Neural progenitor cell (in vitro differentiated cells): ENCODE measurements around the gene ACTR1A. TPM values are rescaled to one million over a fixed set of nuclear protein-coding genes. Genes with fewer than 3 reads are reported as not detected.
A peak's percentile ranks its signal among the peaks of the same experiment; 100 is the strongest.

Experiments used
- DNase-seq: peaks from one replicate; pipeline ENCODE4 v3.0.0-alpha.2; 2016; ENCODE audit warnings: low spot score
- H2AFZ ChIP-seq: fragments of 200-600 bp; sonication (generic); replicated peaks from 2 replicates; pipeline ENCODE4 v1.6.1; 2016; ENCODE audit warnings: antibody characterized with exemption
- H3F3A ChIP-seq: fragments of 200-600 bp; sonication (generic); 2 replicates; pipeline ENCODE4 v1.6.1; 2016; ENCODE audit warnings: antibody characterized with exemption, low read depth
- H3K27ac ChIP-seq: fragments of 200-600 bp; sonication (generic); 2 replicates; pipeline ENCODE4 v1.5.1; 2016; ENCODE audit warnings: mild to moderate bottlenecking
- H3K27me3 ChIP-seq: fragments of 200-600 bp; sonication (generic); 2 replicates; pipeline ENCODE4 v1.6.1; 2016; ENCODE audit warnings: mild to moderate bottlenecking, moderate library complexity
- H3K36me3 ChIP-seq: fragments of 200-600 bp; sonication (generic); 2 replicates; pipeline ENCODE4 v1.5.1; 2016
- H3K4me1 ChIP-seq: fragments of 200-600 bp; sonication (generic); 2 replicates; pipeline ENCODE4 v1.6.1; 2016; ENCODE audit warnings: mixed run types
- H3K4me2 ChIP-seq: fragments of 200-600 bp; sonication (generic); 2 replicates; pipeline ENCODE4 v1.6.1; 2016
- H3K4me3 ChIP-seq: fragments of 200-600 bp; sonication (generic); 2 replicates; pipeline ENCODE4 v1.5.1; 2016
- H3K79me2 ChIP-seq: fragments of 200-600 bp; sonication (generic); 2 replicates; pipeline ENCODE4 v1.6.1; 2016; ENCODE audit warnings: low read depth
- H3K9ac ChIP-seq: fragments of 200-600 bp; sonication (generic); 2 replicates; pipeline ENCODE4 v1.6.1; 2016
- H3K9me3 ChIP-seq: fragments of 200-600 bp; sonication (generic); 2 replicates; pipeline ENCODE4 v1.5.1; 2016; ENCODE audit warnings: low read depth
- H4K20me1 ChIP-seq: fragments of 200-600 bp; sonication (generic); 2 replicates; pipeline ENCODE4 v1.6.1; 2016; ENCODE audit warnings: low read depth
- H3K27ac Mint-ChIP-seq: 3 replicates; pipeline ENCODE4 v1.8.0; 2021; ENCODE audit warnings: mixed read lengths
- H3K27me3 Mint-ChIP-seq: 2 replicates; pipeline ENCODE4 v1.8.0; 2022; ENCODE audit warnings: low read depth, mild to moderate bottlenecking, inconsistent platforms, moderate library complexity, mixed read lengths; ENCODE audit not compliant: insufficient read depth
- H3K36me3 Mint-ChIP-seq: 3 replicates; pipeline ENCODE4 v1.8.0; 2021; ENCODE audit warnings: mixed read lengths
- H3K4me1 Mint-ChIP-seq: 3 replicates; pipeline ENCODE4 v1.8.0; 2021; ENCODE audit warnings: mixed read lengths
- H3K4me3 Mint-ChIP-seq: 3 replicates; pipeline ENCODE4 v1.8.0; 2021; ENCODE audit warnings: mild to moderate bottlenecking, moderate library complexity, mixed read lengths
- H3K9me3 Mint-ChIP-seq: 3 replicates; pipeline ENCODE4 v1.8.0; 2020; ENCODE audit warnings: mixed read lengths
- CTCF ChIP-seq: fragments of 200-600 bp; sonication (generic); IDR thresholded peaks from 2 replicates; pipeline ENCODE4 v1.5.1; 2017; ENCODE audit warnings: antibody characterized with exemption, mild to moderate bottlenecking
- EZH2 ChIP-seq: fragments of 200-600 bp; sonication (generic); IDR thresholded peaks from 2 replicates; pipeline ENCODE4 v1.6.1; 2017; ENCODE audit warnings: antibody characterized with exemption, mild to moderate bottlenecking, moderate library complexity
- EZH2phosphoT487 ChIP-seq: fragments of 200-600 bp; sonication (generic); IDR thresholded peaks from 2 replicates; pipeline ENCODE4 v1.6.1; 2017; ENCODE audit warnings: antibody characterized with exemption
- total RNA-seq: library from RNA; depleted of rRNA; stranded (reverse); fragments of >200 nt; gene quantifications from 2 replicates; pipeline ENCODE4 v1.2.3, GENCODE V29; 2015; ENCODE audit warnings: low replicate concordance

ACTR1A gene
- total RNA-seq, 1 donor from 2014 or later: 86.9 TPM

GRCh38 chr10:102511583-102512274, 9.2 kb upstream of the ACTR1A start:
- H3K4me2 ChIP-seq: no peak overlapping the region

DNA sequence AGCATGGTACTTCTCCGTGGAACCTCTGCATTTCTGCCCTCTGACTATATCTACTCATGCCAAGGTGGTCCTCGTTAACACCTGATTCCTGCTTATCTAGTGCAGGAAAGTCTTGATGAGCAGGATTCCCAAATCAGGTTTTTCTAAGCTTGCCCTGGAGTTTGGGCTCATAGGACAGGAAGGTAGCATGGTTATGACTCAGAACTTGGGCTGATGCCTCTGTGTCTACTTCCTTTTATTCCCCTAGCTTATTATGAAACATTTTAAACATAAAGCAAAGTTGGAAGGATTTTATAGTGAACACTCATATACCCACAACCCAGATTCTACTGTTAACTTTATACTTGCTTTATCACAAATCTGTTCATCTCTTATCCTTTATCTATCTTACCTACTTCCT, 6.9 kb upstream of the ACTR1A start:
- H3K4me2 ChIP-seq: no peak overlapping the region
- H3K9ac ChIP-seq: no peak overlapping the region
- H3K4me1 Mint-ChIP-seq: peaks cover 13% of the 10 kb centered on the region
- no peak overlapping the region for H3K27ac ChIP-seq
- peak overlapping the region; percentile 30 for H3K4me3 Mint-ChIP-seq
- peaks cover 87% of the 10 kb centered on the region for H4K20me1 ChIP-seq
- H3K4me3 ChIP-seq: no peak overlapping the region
- DNase-seq: no peak
- H3K27ac Mint-ChIP-seq: no peak overlapping the region
- H3K36me3 ChIP-seq: no peaks in the 10 kb centered on the region
- no peaks in the 10 kb centered on the region for H3K27me3 ChIP-seq
- peaks cover 29% of the 10 kb centered on the region for H3K36me3 Mint-ChIP-seq
- H3K27me3 Mint-ChIP-seq: no peaks in the 10 kb centered on the region
- peaks cover 79% of the 10 kb centered on the region for H3K79me2 ChIP-seq
- no peaks in the 10 kb centered on the region for H3K9me3 Mint-ChIP-seq
- peaks cover 17% of the 10 kb centered on the region for H3F3A ChIP-seq
- H3K4me1 ChIP-seq: peaks cover 16% of the 10 kb centered on the region
- TF ChIP-seq CTCF (no peak), EZH2 (no peak), EZH2phosphoT487 (no peak)
- no peaks in the 10 kb centered on the region for H3K9me3 ChIP-seq
- no peak overlapping the region for H2AFZ ChIP-seq

More at GRCh38 chr10:102511583-102512274, 9.2 kb upstream of the ACTR1A start:
- Histone ChIP-seq H2AFZ (no peak overlapping the region), H3K27me3 (no peaks in the 10 kb centered on the region), H3K9ac (no peak overlapping the region), H3F3A (peaks cover 6% of the 10 kb centered on the region), H3K79me2 (peaks cover 69% of the 10 kb centered on the region), H4K20me1 (peaks cover 82% of the 10 kb centered on the region), H3K4me3 (no peak overlapping the region), H3K27ac (no peak overlapping the region), H3K4me1 (peaks cover 10% of the 10 kb centered on the region), H3K9me3 (no peaks in the 10 kb centered on the region), H3K36me3 (no peaks in the 10 kb centered on the region)
- no peak for TF ChIP-seq CTCF
- TF ChIP-seq EZH2phosphoT487: no peak
- TF ChIP-seq EZH2: no peak
- H3K36me3 Mint-ChIP-seq: peaks cover 20% of the 10 kb centered on the region
- no peaks in the 10 kb centered on the region for H3K4me1 Mint-ChIP-seq
- H3K27ac Mint-ChIP-seq: no peak overlapping the region
- H3K9me3 Mint-ChIP-seq: no peaks in the 10 kb centered on the region
- H3K4me3 Mint-ChIP-seq: no peak overlapping the region
- no peak for DNase-seq
- H3K27me3 Mint-ChIP-seq: no peaks in the 10 kb centered on the region

DNA sequence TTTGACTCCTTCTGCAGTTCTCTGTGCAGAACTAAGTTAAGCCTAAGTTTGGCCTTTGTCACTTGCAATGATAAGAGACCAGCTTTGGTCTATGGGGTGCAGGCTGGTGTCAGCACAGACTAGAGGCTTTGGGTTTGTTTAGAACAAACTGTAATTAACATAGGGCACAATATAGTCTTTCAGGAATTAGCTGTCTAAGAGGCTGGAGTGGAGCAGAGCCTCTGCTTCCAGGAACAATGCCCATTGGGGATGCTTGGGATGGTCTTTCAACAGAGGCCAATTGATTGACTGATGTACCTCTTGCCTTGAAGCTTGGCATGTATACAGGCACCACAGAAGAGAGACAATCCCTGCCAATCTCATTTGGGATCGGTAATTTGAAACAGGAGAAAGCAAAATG, 6.0 kb upstream of the ACTR1A start:
- Mint-ChIP-seq H3K36me3 (peaks cover 25% of the 10 kb centered on the region), H3K27me3 (no peaks in the 10 kb centered on the region), H3K4me1 (peaks cover 13% of the 10 kb centered on the region), H3K4me3 (no peak overlapping the region), H3K27ac (no peak overlapping the region), H3K9me3 (no peaks in the 10 kb centered on the region)
- TF ChIP-seq EZH2phosphoT487: no peak
- TF ChIP-seq CTCF: no peak
- no peak for TF ChIP-seq EZH2
- H3K4me3 ChIP-seq: no peak overlapping the region
- peaks cover 22% of the 10 kb centered on the region for H3F3A ChIP-seq
- peaks cover 80% of the 10 kb centered on the region for H4K20me1 ChIP-seq
- no peak overlapping the region for H3K9ac ChIP-seq
- H3K36me3 ChIP-seq: no peaks in the 10 kb centered on the region
- no peaks in the 10 kb centered on the region for H3K9me3 ChIP-seq
- peaks cover 16% of the 10 kb centered on the region for H3K4me1 ChIP-seq
- H3K27ac ChIP-seq: peak overlapping the region; percentile 13
- no peaks in the 10 kb centered on the region for H3K27me3 ChIP-seq
- peak; percentile 26 for DNase-seq
- H3K79me2 ChIP-seq: peaks cover 73% of the 10 kb centered on the region
- peak overlapping the region; percentile 19 for H3K4me2 ChIP-seq
- H2AFZ ChIP-seq: no peak overlapping the region
